ENCODE measurements around the gene SHC4. TPM values are rescaled to one million over a fixed set of nuclear protein-coding genes. Genes with fewer than 3 reads are reported as not detected.

The SHC4 gene
- total and polyA plus RNA-seq, 2 of the 8 experiments (the other 6 are each of a cell fraction or from before 2014, with no cell fraction given): 0.15 to 0.30 TPM

GRCh38 chr15:48872632-48873031, 91.1 kb downstream of the SHC4 start:
- Histone ChIP-seq H2BK15ac (ENCODE audit: low read length) (no peak overlapping the region), H2BK20ac (ENCODE audit: low read length) (no peak overlapping the region), H3K27ac (ENCODE audit: low read depth, low read length) (no peak overlapping the region), H3K56ac (replicated peaks; ENCODE audit: insufficient read length, low read depth, low read length) (no peak overlapping the region), H4K5ac (ENCODE audit: insufficient read length, low read depth, low read length) (no peak overlapping the region), H2AFZ (ENCODE audit: low read length) (no peak overlapping the region), H3K4me1 (replicated peaks in 1 of 4; ENCODE audit: control insufficient read depth in 3 of 4, insufficient read depth in 4 of 4, low read length in 3 of 4) (no peaks in the 10 kb centered on the region), H3K36me3 (ENCODE audit: control insufficient read depth in 2 of 4, insufficient read depth in 4 of 4, low read length in 3 of 4) (no peaks in the 10 kb centered on the region), H3K9me3 (ENCODE audit: insufficient read depth in 2 of 2, low read depth in 1 of 2, low read length in 1 of 2) (no peaks in the 10 kb centered on the region), H3K4ac (replicated peaks; ENCODE audit: insufficient read length, low read depth, low read length) (no peak overlapping the region), H2BK120ac (replicated peaks; ENCODE audit: low read depth, low read length) (no peak overlapping the region), H3K18ac (ENCODE audit: extremely low read depth, low read length) (no peak overlapping the region), H3K9ac (replicated peaks in 1 of 4; ENCODE audit: extremely low read depth in 1 of 4, low read depth in 3 of 4, low read length in 3 of 4) (no peak overlapping the region), H4K91ac (replicated peaks; ENCODE audit: insufficient read length, low read length) (no peak overlapping the region), H2AK5ac (ENCODE audit: low read depth, low read length) (no peak overlapping the region), H3K27me3 (replicated peaks in 1 of 4; ENCODE audit: control insufficient read depth in 3 of 4, extremely low read depth in 1 of 4, insufficient read depth in 3 of 4, low read length in 3 of 4) (no peaks in the 10 kb centered on the region), H4K20me1 (replicated peaks in 1 of 2; ENCODE audit: control insufficient read depth in 1 of 2, insufficient read depth in 2 of 2, low read length in 2 of 2) (no peaks in the 10 kb centered on the region), H3K23me2 (ENCODE audit: low read depth, low read length) (no peaks in the 10 kb centered on the region), H4K8ac (ENCODE audit: extremely low read depth, insufficient read depth, low read length) (no peak overlapping the region), H3K14ac (ENCODE audit: insufficient read length) (no peak overlapping the region), H2BK5ac (ENCODE audit: low read depth, low read length) (no peak overlapping the region), H3K4me2 (ENCODE audit: insufficient read depth in 1 of 2, low read depth in 2 of 2, low read length in 2 of 2) (no peak overlapping the region), H3K23ac (ENCODE audit: insufficient read length) (no peak overlapping the region), H2BK12ac (ENCODE audit: low read depth, low read length) (no peak overlapping the region), H3K79me1 (ENCODE audit: low read depth, low read length) (no peaks in the 10 kb centered on the region), H3K4me3 (ENCODE audit: extremely low read depth in 1 of 4, insufficient read depth in 2 of 4, low read depth in 3 of 4, low read length in 4 of 4) (no peak overlapping the region), H3K79me2 (ENCODE audit: control insufficient read depth in 1 of 2, insufficient read depth in 2 of 2, low read length in 2 of 2) (no peaks in the 10 kb centered on the region)
- DNase-seq (ENCODE audit: low read depth in 1 of 2, low spot score in 2 of 2) (no peak), FAIRE-seq (no peak)
- 83% methylated on average over 2 of the region's 2 CpGs; no CpG with 5 or more reads in 1 of the 2 experiments for WGBS, 2 experiments (ENCODE audit: extremely low coverage in 1 of 2, insufficient coverage in 1 of 2, insufficient read length in 1 of 2, insufficient replicate concordance in 2 of 2, low coverage in 1 of 2, low lambda C conversion rate in 2 of 2, missing lambda C conversion rate in 1 of 2)
- POLR2A ChIA-PET (ENCODE audit: partially characterized antibody): interaction anchor here (0.8 kb wide), 1 partner anchor 22 kb away, joined by 3 read pairs; no protein-coding TSS in a partner anchor
- TF ChIP-seq YY1 (IDR thresholded peaks at IDR 0.05; ENCODE audit: low read depth, low read length): no peak
- no peak for TF ChIP-seq CTCF (IDR thresholded peaks at IDR 0.05; ENCODE audit: control extremely low read depth in 1 of 3, insufficient read depth in 1 of 3, low read depth in 1 of 3, low read length in 3 of 3)
- TF ChIP-seq SIN3A (conservative IDR thresholded peaks at IDR 0.05 in 1 of 2, IDR thresholded peaks at IDR 0.05 in 1 of 2; ENCODE audit: low read depth in 1 of 2, low read length in 2 of 2): no peak
- no peak for TF ChIP-seq POLR2A (IDR thresholded peaks at IDR 0.05; ENCODE audit: control extremely low read depth in 1 of 2, low read depth in 2 of 2, low read length in 2 of 2)
- no peak for TF ChIP-seq E2F6 (IDR thresholded peaks at IDR 0.05)
- no peak for TF ChIP-seq HDAC6 (IDR thresholded peaks at IDR 0.05; ENCODE audit: low read depth, low read length)
- CTCF ChIA-PET (ENCODE audit: partially characterized antibody): interaction anchor here (2.1 kb wide), 1 partner anchor 10 kb away, joined by 7 read pairs; no protein-coding TSS in a partner anchor
